ENCODE results near the gene TEDDM1. TPM values are rescaled to one million over a fixed set of nuclear protein-coding genes. Genes with fewer than 3 reads are reported as not detected.

Gene TEDDM1
- total and polyA plus RNA-seq, 10 of the 15 experiments (the other 5 are each of a cell fraction or from before 2014, with no cell fraction given) = 0.11 TPM; not detected in 9

DNA sequence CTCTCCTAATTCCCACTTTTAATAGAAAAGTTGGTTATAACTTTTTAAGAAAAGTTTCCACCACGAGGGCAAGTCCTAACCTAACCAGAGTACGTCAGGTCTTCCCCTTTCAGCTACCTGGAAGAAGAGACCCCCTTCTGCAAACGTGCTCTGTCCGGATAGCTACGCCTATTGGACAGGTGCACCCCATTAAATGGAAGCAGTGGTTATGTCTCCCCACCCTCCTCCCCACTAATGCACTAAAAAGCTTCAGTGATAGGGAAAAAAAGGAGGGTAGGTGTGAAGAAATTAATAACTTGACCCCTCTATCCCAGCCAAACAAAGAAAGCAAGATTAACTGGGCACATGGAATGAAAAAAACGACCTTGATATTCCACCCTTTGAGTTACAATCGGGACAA, 16.5 kb downstream of the TEDDM1 start:
- Histone ChIP-seq H2AFZ (ENCODE audit: control insufficient read depth, low read depth, low read length) (no peak overlapping the region), H3K27ac (ENCODE audit: control insufficient read depth, insufficient read depth) (no peak overlapping the region), H3K27me3 (replicated peaks in 1 of 2; ENCODE audit: control insufficient read depth in 2 of 2, insufficient read depth in 2 of 2, low read length in 1 of 2) (no peaks in the 10 kb centered on the region), H3K4me1 (ENCODE audit: control insufficient read depth, insufficient read depth, low read length) (no peaks in the 10 kb centered on the region), H3K79me2 (ENCODE audit: control insufficient read depth, insufficient read depth, low read length) (no peaks in the 10 kb centered on the region), H3K4me3 (no peak overlapping the region), H3K4me2 (ENCODE audit: control insufficient read depth, insufficient read depth) (no peak overlapping the region), H4K20me1 (ENCODE audit: control insufficient read depth, insufficient read depth) (no peaks in the 10 kb centered on the region), H3K9me3 (replicated peaks; ENCODE audit: control insufficient read depth, insufficient read depth, low read length) (no peaks in the 10 kb centered on the region), H3K36me3 (ENCODE audit: control insufficient read depth in 2 of 2, insufficient read depth in 2 of 2, low read length in 1 of 2) (peaks cover 0 to 5% of the 10 kb centered on the region in 2 experiments; a peak in 3 of 4 replicates), H3K9ac (ENCODE audit: control insufficient read depth, insufficient read depth, low read length) (no peak overlapping the region)
- BruUV-seq (replicated peaks) = no TSS peak
- FAIRE-seq = no peak
- 72% methylated on average over 7 of the region's 7 CpGs for WGBS (ENCODE audit: insufficient coverage, insufficient replicate concordance, low lambda C conversion rate, missing lambda C conversion rate)
- TF ChIP-seq, protein P1, sequence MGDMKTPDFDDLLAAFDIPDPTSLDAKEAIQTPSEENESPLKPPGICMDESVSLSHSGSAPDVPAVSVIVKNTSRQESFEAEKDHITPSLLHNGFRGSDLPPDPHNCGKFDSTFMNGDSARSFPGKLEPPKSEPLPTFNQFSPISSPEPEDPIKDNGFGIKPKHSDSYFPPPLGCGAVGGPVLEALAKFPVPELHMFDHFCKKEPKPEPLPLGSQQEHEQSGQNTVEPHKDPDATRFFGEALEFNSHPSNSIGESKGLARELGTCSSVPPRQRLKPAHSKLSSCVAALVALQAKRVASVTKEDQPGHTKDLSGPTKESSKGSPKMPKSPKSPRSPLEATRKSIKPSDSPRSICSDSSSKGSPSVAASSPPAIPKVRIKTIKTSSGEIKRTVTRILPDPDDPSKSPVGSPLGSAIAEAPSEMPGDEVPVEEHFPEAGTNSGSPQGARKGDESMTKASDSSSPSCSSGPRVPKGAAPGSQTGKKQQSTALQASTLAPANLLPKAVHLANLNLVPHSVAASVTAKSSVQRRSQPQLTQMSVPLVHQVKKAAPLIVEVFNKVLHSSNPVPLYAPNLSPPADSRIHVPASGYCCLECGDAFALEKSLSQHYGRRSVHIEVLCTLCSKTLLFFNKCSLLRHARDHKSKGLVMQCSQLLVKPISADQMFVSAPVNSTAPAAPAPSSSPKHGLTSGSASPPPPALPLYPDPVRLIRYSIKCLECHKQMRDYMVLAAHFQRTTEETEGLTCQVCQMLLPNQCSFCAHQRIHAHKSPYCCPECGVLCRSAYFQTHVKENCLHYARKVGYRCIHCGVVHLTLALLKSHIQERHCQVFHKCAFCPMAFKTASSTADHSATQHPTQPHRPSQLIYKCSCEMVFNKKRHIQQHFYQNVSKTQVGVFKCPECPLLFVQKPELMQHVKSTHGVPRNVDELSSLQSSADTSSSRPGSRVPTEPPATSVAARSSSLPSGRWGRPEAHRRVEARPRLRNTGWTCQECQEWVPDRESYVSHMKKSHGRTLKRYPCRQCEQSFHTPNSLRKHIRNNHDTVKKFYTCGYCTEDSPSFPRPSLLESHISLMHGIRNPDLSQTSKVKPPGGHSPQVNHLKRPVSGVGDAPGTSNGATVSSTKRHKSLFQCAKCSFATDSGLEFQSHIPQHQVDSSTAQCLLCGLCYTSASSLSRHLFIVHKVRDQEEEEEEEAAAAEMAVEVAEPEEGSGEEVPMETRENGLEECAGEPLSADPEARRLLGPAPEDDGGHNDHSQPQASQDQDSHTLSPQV (IDR thresholded peaks at IDR 0.05) = no peak
- TF ChIP-seq, protein P2, sequence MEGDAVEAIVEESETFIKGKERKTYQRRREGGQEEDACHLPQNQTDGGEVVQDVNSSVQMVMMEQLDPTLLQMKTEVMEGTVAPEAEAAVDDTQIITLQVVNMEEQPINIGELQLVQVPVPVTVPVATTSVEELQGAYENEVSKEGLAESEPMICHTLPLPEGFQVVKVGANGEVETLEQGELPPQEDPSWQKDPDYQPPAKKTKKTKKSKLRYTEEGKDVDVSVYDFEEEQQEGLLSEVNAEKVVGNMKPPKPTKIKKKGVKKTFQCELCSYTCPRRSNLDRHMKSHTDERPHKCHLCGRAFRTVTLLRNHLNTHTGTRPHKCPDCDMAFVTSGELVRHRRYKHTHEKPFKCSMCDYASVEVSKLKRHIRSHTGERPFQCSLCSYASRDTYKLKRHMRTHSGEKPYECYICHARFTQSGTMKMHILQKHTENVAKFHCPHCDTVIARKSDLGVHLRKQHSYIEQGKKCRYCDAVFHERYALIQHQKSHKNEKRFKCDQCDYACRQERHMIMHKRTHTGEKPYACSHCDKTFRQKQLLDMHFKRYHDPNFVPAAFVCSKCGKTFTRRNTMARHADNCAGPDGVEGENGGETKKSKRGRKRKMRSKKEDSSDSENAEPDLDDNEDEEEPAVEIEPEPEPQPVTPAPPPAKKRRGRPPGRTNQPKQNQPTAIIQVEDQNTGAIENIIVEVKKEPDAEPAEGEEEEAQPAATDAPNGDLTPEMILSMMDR (IDR thresholded peaks at IDR 0.05 in 2 of 3, conservative IDR thresholded peaks at IDR 0.05 in 1 of 3; ENCODE audit: control insufficient read depth in 2 of 3, extremely low read depth in 1 of 3, insufficient read depth in 1 of 3, low read depth in 3 of 3, low read length in 3 of 3) = no peak
- no peak for TF ChIP-seq DPF2 (IDR thresholded peaks at IDR 0.05)
- no peak for TF ChIP-seq SPI1 (IDR thresholded peaks at IDR 0.05; ENCODE audit: borderline replicate concordance, insufficient read depth, low read depth, low read length)
- TF ChIP-seq GATAD2B (conservative IDR thresholded peaks at IDR 0.05; ENCODE audit: low read depth) = no peak
- no peak for TF ChIP-seq FOXK2 (IDR thresholded peaks at IDR 0.05)
- no peak for TF ChIP-seq RCOR1 (conservative IDR thresholded peaks at IDR 0.05; ENCODE audit: low read depth, low read length)
- in situ Hi-C loops (cut with MboI) (no loop called here), intact Hi-C loops (cut with micrococcal nuclease; ENCODE audit: unreplicated experiment) (no loop called here)
- RAD21 ChIA-PET (ENCODE audit: unreplicated experiment) = no interaction called here
- CTCF ChIA-PET = no interaction called here
- SMC1A ChIA-PET (ENCODE audit: uncharacterized antibody, unreplicated experiment) = no interaction called here
- POLR2A ChIA-PET = no interaction called here
- DNase-seq (ENCODE audit: low read depth, low spot score) = no peak
- no peak for ATAC-seq
